GM12878 (cell line): ENCODE results near the gene SLMAP. TPM values are rescaled to one million over a fixed set of nuclear protein-coding genes. Genes with fewer than 3 reads are reported as not detected.

Experiments used
- ATAC-seq: fragments of 200-7000 bp; cut with Tn5 transposase; 3 replicates; pipeline ENCODE4 v1.9.1; 2020; ENCODE audit warnings: mild to moderate bottlenecking, moderate library complexity
- BruUV-seq: library from RNA; stranded (reverse); fragments of 400-500 nt; replicated peaks from 2 replicates; lab custom pipeline; 2021; lab: Mats Ljungman, UMichigan
- CTCF ChIA-PET: fragments of 300-600 bp; sonication (Branson Sonifier 250); formaldehyde crosslinking; extraction: SDS; loops from one replicate; lab custom pipeline; 2021; ENCODE audit warnings: inconsistent platforms; lab: Yijun Ruan, JAX
- POLR2A ChIA-PET: fragments of 350-600 bp; formaldehyde crosslinking; extraction: SDS; loops from one replicate; lab custom pipeline; 2021; ENCODE audit warnings: inconsistent platforms; lab: Charles Lee
- RAD21 ChIA-PET: fragments of 300-600 bp; sonication (Branson Sonifier 250); formaldehyde crosslinking; loops from one replicate; lab custom pipeline; 2023; ENCODE audit warnings: antibody characterized with exemption; ENCODE audit not compliant: unreplicated experiment; lab: Charles Lee
- SMC1A ChIA-PET: fragments of 300-600 bp; sonication (Branson Sonifier 250); formaldehyde crosslinking; loops from one replicate; lab custom pipeline; 2023; ENCODE audit not compliant: unreplicated experiment, uncharacterized antibody; lab: Charles Lee
- DNase-seq: peaks from one replicate; pipeline ENCODE4 v3.0.0-alpha.2; 2011; ENCODE audit warnings: low read depth, low spot score
- FAIRE-seq: peaks from 3 replicates; lab custom pipeline; 2011; peaks lifted over from hg19 to GRCh38; lab: Jason Lieb, UNC
- H2AFZ ChIP-seq: 2 replicates; pipeline ENCODE4 v1.6.0; 2011; ENCODE audit warnings: low read depth, low read length, control low read depth; ENCODE audit not compliant: control insufficient read depth
- H3K27ac ChIP-seq: 2 replicates; pipeline ENCODE4 v1.5.1; 2011; ENCODE audit warnings: control low read depth; ENCODE audit not compliant: control insufficient read depth, insufficient read depth
- H3K27me3 ChIP-seq, 2 experiments: replicated peaks in 1 of 2; 2 replicates each; pipeline versions ENCODE4 v1.6.0 to v1.6.1; 2011; ENCODE audit warnings: low read length in 1 of 2; ENCODE audit not compliant: control insufficient read depth in 2 of 2, insufficient read depth in 2 of 2
- H3K36me3 ChIP-seq, 2 experiments: 2 replicates each; pipeline ENCODE4 v1.5.1; 2011; ENCODE audit warnings: low read length in 1 of 2; ENCODE audit not compliant: control insufficient read depth in 2 of 2, insufficient read depth in 2 of 2
- H3K4me1 ChIP-seq: 2 replicates; pipeline ENCODE4 v1.6.1; 2011; ENCODE audit warnings: mild to moderate bottlenecking, low read length, moderate library complexity, mixed read lengths; ENCODE audit not compliant: control insufficient read depth, insufficient read depth
- H3K4me2 ChIP-seq: 2 replicates; pipeline ENCODE4 v1.6.0; 2011; ENCODE audit warnings: control low read depth; ENCODE audit not compliant: control insufficient read depth, insufficient read depth
- H3K4me3 ChIP-seq: fragments of 200-600 bp; sonication (generic); 2 replicates; pipeline ENCODE4 v1.5.1; 2016
- H3K79me2 ChIP-seq: 2 replicates; pipeline ENCODE4 v1.6.0; 2011; ENCODE audit warnings: low read length; ENCODE audit not compliant: control insufficient read depth, insufficient read depth
- H3K9ac ChIP-seq: 2 replicates; pipeline ENCODE4 v1.8.0; 2011; ENCODE audit warnings: low read length, control low read depth, mixed read lengths; ENCODE audit not compliant: control insufficient read depth, insufficient read depth
- H3K9me3 ChIP-seq: replicated peaks from 3 replicates; pipeline ENCODE4 v1.5.1; 2011; ENCODE audit warnings: mild to moderate bottlenecking, low read length; ENCODE audit not compliant: control insufficient read depth, insufficient read depth
- H4K20me1 ChIP-seq: 2 replicates; pipeline ENCODE4 v1.6.0; 2011; ENCODE audit not compliant: control insufficient read depth, insufficient read depth
- MTA3 ChIP-seq: IDR thresholded peaks from 2 replicates; pipeline ENCODE4 v1.6.1; 2012; ENCODE audit warnings: low read length, inconsistent platforms, borderline replicate concordance
- RFX5 ChIP-seq: IDR thresholded peaks from 2 replicates; pipeline ENCODE4 v1.6.1; 2011; ENCODE audit warnings: low read depth, low read length, improper control_type of control experiment
- WRNIP1 ChIP-seq: IDR thresholded peaks from 2 replicates; pipeline ENCODE4 v1.6.1; 2011; ENCODE audit warnings: low read depth, low read length, improper control_type of control experiment, borderline replicate concordance
- ZNF622 ChIP-seq: fragments of 450-650 bp; IDR thresholded peaks from 2 replicates; pipeline ENCODE4 v1.6.1; 2017; ENCODE audit warnings: mild to moderate bottlenecking, inconsistent platforms
- WGBS: methylation state at CpG from one replicate; pipeline ENCODE4 v1.1.6; 2016; ENCODE audit warnings: low lambda C conversion rate; ENCODE audit not compliant: insufficient replicate concordance, insufficient coverage; ENCODE audit errors: missing lambda C conversion rate; 5-methylcytosine and 5-hydroxymethylcytosine counted together
- in situ Hi-C: fragments of 300-500 bp; cut with MboI; formaldehyde crosslinking; loops from 9 replicates; pipeline ENCODE4 v1.14.3; 2018; ENCODE audit warnings: mixed read lengths
- intact Hi-C: fragments of 100-400 bp; cut with micrococcal nuclease; formaldehyde crosslinking; loops from one replicate; pipeline ENCODE4 v1.14.2; 2022; ENCODE audit not compliant: unreplicated experiment
- polyA plus RNA-seq, 11 experiments: library from polyadenylated mRNA; depleted of rRNA in 4 of 11; unstranded in 6 of 11; stranded (reverse) in 5 of 11; fragments of >200 nt; fragmentation: Nextera tagmentation in 4 of 11; fragmentation: Illumina TruSeq in 1 of 11; extraction: Ambion mirVana in 4 of 11; extraction: Trizol in 1 of 11; gene quantifications; 1 replicate in 1 of 11; 2 replicates in 10 of 11; pipeline versions ENCODE4 v1.2.1 to v1.2.3, GENCODE V29; 2011 to 2016; ENCODE audit warnings: inconsistent platforms in 2 of 11, missing spikeins in 2 of 11, low read depth in 1 of 11
- total RNA-seq, 4 experiments: library from RNA; depleted of rRNA in 3 of 4; stranded (reverse); fragments of >200 nt in 3 of 4; fragmentation: Illumina TruSeq in 1 of 4; extraction: Trizol in 1 of 4; gene quantifications; 2 replicates each; pipeline versions ENCODE4 v1.2.1 to v1.2.3, GENCODE V29; 2013 to 2021
- TF ChIP-seq, protein P1 (sequence below): fragments of 450-650 bp; conservative IDR thresholded peaks from 2 replicates; pipeline ENCODE4 v1.6.1; 2017; ENCODE audit warnings: mild to moderate bottlenecking, moderate library complexity

The SLMAP gene
- total and polyA plus RNA-seq, 10 of the 15 experiments (the other 5 are each of a cell fraction or from before 2014, with no cell fraction given) = 8.3 to 43.8 (median 26.4) TPM

GRCh38 chr3:57810048-57810447 is 53.9 kb downstream of the SLMAP start:
- Histone ChIP-seq H2AFZ (no peak overlapping the region), H3K9me3 (no peaks in the 10 kb centered on the region; the same call in 1 of the 3 replicates), H4K20me1 (no peaks in the 10 kb centered on the region), H3K9ac (no peak overlapping the region), H3K79me2 (peaks cover 12% of the 10 kb centered on the region), H3K27me3 (no peaks in the 10 kb centered on the region), H3K4me2 (no peak overlapping the region), H3K4me1 (no peaks in the 10 kb centered on the region; the same call in 1 of the 2 replicates), H3K4me3 (no peak overlapping the region), H3K27ac (no peak overlapping the region), H3K36me3 (peaks cover 0 to 5% of the 10 kb centered on the region in 2 experiments; a peak in 2 of 4 replicates)
- BruUV-seq = no TSS peak
- ATAC-seq (no peak), DNase-seq (no peak), FAIRE-seq (no peak)
- in situ Hi-C loops (no loop called here), intact Hi-C loops (no loop called here)
- SMC1A ChIA-PET = interaction anchor here (0.7 kb wide), 1 partner anchor 33 kb away, joined by 3 read pairs; no protein-coding TSS in a partner anchor
- TF ChIP-seq WRNIP1 (no peak), MTA3 (no peak), ZNF622 (no peak), RFX5 (no peak)
- TF ChIP-seq, protein P1, sequence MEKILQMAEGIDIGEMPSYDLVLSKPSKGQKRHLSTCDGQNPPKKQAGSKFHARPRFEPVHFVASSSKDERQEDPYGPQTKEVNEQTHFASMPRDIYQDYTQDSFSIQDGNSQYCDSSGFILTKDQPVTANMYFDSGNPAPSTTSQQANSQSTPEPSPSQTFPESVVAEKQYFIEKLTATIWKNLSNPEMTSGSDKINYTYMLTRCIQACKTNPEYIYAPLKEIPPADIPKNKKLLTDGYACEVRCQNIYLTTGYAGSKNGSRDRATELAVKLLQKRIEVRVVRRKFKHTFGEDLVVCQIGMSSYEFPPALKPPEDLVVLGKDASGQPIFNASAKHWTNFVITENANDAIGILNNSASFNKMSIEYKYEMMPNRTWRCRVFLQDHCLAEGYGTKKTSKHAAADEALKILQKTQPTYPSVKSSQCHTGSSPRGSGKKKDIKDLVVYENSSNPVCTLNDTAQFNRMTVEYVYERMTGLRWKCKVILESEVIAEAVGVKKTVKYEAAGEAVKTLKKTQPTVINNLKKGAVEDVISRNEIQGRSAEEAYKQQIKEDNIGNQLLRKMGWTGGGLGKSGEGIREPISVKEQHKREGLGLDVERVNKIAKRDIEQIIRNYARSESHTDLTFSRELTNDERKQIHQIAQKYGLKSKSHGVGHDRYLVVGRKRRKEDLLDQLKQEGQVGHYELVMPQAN = no peak
- 84% methylated on average over 7 of the region's 7 CpGs for WGBS
- CTCF ChIA-PET = interaction anchor here (1.4 kb wide), 1 partner anchor 10 kb away, joined by 3 read pairs; no protein-coding TSS in a partner anchor
- RAD21 ChIA-PET = no interaction called here
- POLR2A ChIA-PET = interaction anchor here (1.1 kb wide), 2 partner anchors 17 to 257 kb away, joined by 3 read pairs; no protein-coding TSS in a partner anchor
